Immature natural killer cell (primary cell): ENCODE data around the gene RCOR3. TPM values are rescaled to one million over a fixed set of nuclear protein-coding genes. Genes with fewer than 3 reads are reported as not detected.

Source experiments
- polyA plus RNA-seq, 3 donors: library from polyadenylated mRNA; unstranded; fragments of 300-500 nt; fragmentation: Illumina TruSeq; gene quantifications; one replicate each; pipeline ENCODE4 v1.2.3, GENCODE V29; 2021

Gene RCOR3
- polyA plus RNA-seq, 3 donors from 2014 or later, result 11.7 to 33.3 (median 16.4) TPM

Other genes with a start within 250 kb of the RCOR3 start
- not detected for gene KCNH1, start 125.2 kb upstream of the RCOR3 start, polyA plus RNA-seq
- gene TRAF5, start 67.5 kb downstream of the RCOR3 start, polyA plus RNA-seq, result 10 to 100 TPM; 19.6 to 37.0 (median 21.8) TPM
- gene RD3, start 232.8 kb downstream of the RCOR3 start, polyA plus RNA-seq, result not detected